H1 (cell line): Measurements from ENCODE around the gene PALM.

Experiments
- CTCF ChIP-seq, 3 experiments: IDR thresholded peaks; 1 replicate in 2 of 3; 2 replicates in 1 of 3; pipeline versions ENCODE4 v1.5.1 to v1.6.1; 2011; ENCODE audit warnings: low read length in 3 of 3, mild to moderate bottlenecking in 3 of 3, inconsistent platforms in 2 of 3, low read depth in 1 of 3, moderate library complexity in 1 of 3; ENCODE audit not compliant: insufficient read depth in 1 of 3; ENCODE audit errors: control extremely low read depth in 1 of 3
- EGR1 ChIP-seq: IDR thresholded peaks from 2 replicates; pipeline ENCODE4 v1.6.1; 2011; ENCODE audit warnings: low read depth, low read length, borderline replicate concordance
- EP300 ChIP-seq, 2 experiments: IDR thresholded peaks; 1 replicate in 1 of 2; 2 replicates in 1 of 2; pipeline ENCODE4 v1.6.1; 2011 to 2012; ENCODE audit warnings: low read depth in 2 of 2, low read length in 2 of 2, mild to moderate bottlenecking in 2 of 2, borderline replicate concordance in 1 of 2, inconsistent platforms in 1 of 2, moderate library complexity in 1 of 2
- GABPA ChIP-seq: IDR thresholded peaks from 2 replicates; pipeline ENCODE4 v1.6.1; 2011; ENCODE audit warnings: mild to moderate bottlenecking, low read length, moderate library complexity, borderline replicate concordance; ENCODE audit not compliant: insufficient read depth
- JUND ChIP-seq: IDR thresholded peaks from 2 replicates; pipeline ENCODE4 v1.6.1; 2011; ENCODE audit warnings: mild to moderate bottlenecking, improper control_type of control experiment, low read length
- KDM1A ChIP-seq: fragments of 200-600, 300-600 bp; sonication (generic); IDR thresholded peaks from 2 replicates; pipeline ENCODE4 v1.7.1; 2016; ENCODE audit warnings: mild to moderate bottlenecking, low read length, borderline replicate concordance
- POLR2A ChIP-seq, 2 experiments: IDR thresholded peaks; 1 replicate in 1 of 2; 2 replicates in 1 of 2; pipeline ENCODE4 v1.6.1; 2011; ENCODE audit warnings: low read depth in 2 of 2, low read length in 2 of 2, mild to moderate bottlenecking in 2 of 2; ENCODE audit errors: control extremely low read depth in 1 of 2
- POLR2AphosphoS5 ChIP-seq: IDR thresholded peaks from 2 replicates; pipeline ENCODE4 v1.6.1; 2011; ENCODE audit warnings: low read depth, low read length
- RAD21 ChIP-seq, 2 experiments: IDR thresholded peaks in 1 of 2; conservative IDR thresholded peaks in 1 of 2; 2 replicates each; pipeline ENCODE4 v1.6.1; 2011; ENCODE audit warnings: low read depth in 2 of 2, low read length in 2 of 2, improper control_type of control experiment in 1 of 2, inconsistent platforms in 1 of 2, mild to moderate bottlenecking in 1 of 2, moderate library complexity in 1 of 2
- SAP30 ChIP-seq: fragments of 300-600 bp; sonication (generic); IDR thresholded peaks from 2 replicates; pipeline ENCODE4 v1.7.1; 2012; ENCODE audit warnings: low read length, moderate library complexity, mild to moderate bottlenecking, inconsistent platforms; ENCODE audit not compliant: insufficient read depth, insufficient replicate concordance
- SP1 ChIP-seq: IDR thresholded peaks from 2 replicates; pipeline ENCODE4 v1.6.1; 2011; ENCODE audit warnings: low read depth, low read length
- TAF1 ChIP-seq: IDR thresholded peaks from 2 replicates; pipeline ENCODE4 v1.6.1; 2011; ENCODE audit warnings: mild to moderate bottlenecking, low read depth, low read length
- TBP ChIP-seq: IDR thresholded peaks from 2 replicates; pipeline ENCODE4 v1.6.1; 2011; ENCODE audit warnings: low read depth, low read length, improper control_type of control experiment
- TEAD4 ChIP-seq: IDR thresholded peaks from 2 replicates; pipeline ENCODE4 v1.6.1; 2012; ENCODE audit warnings: low read depth, low read length, inconsistent platforms, mixed read lengths

GRCh38 chr19:742540-743075, 33.9 kb downstream of the PALM start:
- TF ChIP-seq CTCF (IDR thresholded peaks at IDR 0.05; ENCODE audit: control extremely low read depth in 1 of 3, insufficient read depth in 1 of 3, low read depth in 1 of 3, low read length in 3 of 3) = no peak
- TF ChIP-seq POLR2AphosphoS5 = no peak
- no peak for TF ChIP-seq POLR2A (IDR thresholded peaks at IDR 0.05; ENCODE audit: control extremely low read depth in 1 of 2, low read depth in 2 of 2, low read length in 2 of 2)
- TF ChIP-seq RAD21 (IDR thresholded peaks at IDR 0.05 in 1 of 2, conservative IDR thresholded peaks at IDR 0.05 in 1 of 2; ENCODE audit: low read depth in 2 of 2, low read length in 2 of 2) = no peak
- TF ChIP-seq JUND = no peak
- TF ChIP-seq EP300 (IDR thresholded peaks at IDR 0.05; ENCODE audit: borderline replicate concordance in 1 of 2, low read depth in 2 of 2, low read length in 2 of 2) = no peak
- TF ChIP-seq SP1 = no peak
- TF ChIP-seq KDM1A = no peak
- no peak for TF ChIP-seq GABPA
- TF ChIP-seq TEAD4 = no peak
- no peak for TF ChIP-seq EGR1
- no peak for TF ChIP-seq SAP30
- no peak for TF ChIP-seq TBP
- no peak for TF ChIP-seq TAF1
